GM12878 (cell line): ENCODE data around the gene DTX1. TPM values are rescaled to one million over a fixed set of nuclear protein-coding genes. Genes with fewer than 3 reads are reported as not detected.

Experiments used
- CBX3 ChIP-seq: fragments of 200-600 bp; sonication (generic); IDR thresholded peaks from 2 replicates; pipeline ENCODE4 v1.6.1; 2016; ENCODE audit warnings: low read depth, borderline replicate concordance
- ESRRA ChIP-seq: IDR thresholded peaks from 2 replicates; pipeline ENCODE4 v1.6.1; 2012; ENCODE audit warnings: mild to moderate bottlenecking, low read length, improper control_type of control experiment
- ETV6 ChIP-seq, 2 experiments: fragments of 450-650 bp in 1 of 2; IDR thresholded peaks in 1 of 2; conservative IDR thresholded peaks in 1 of 2; 2 replicates each; pipeline ENCODE4 v1.6.1; 2014; ENCODE audit warnings: antibody characterized with exemption in 1 of 2, borderline replicate concordance in 1 of 2, low read depth in 1 of 2, mild to moderate bottlenecking in 1 of 2, moderate library complexity in 1 of 2
- HDAC2 ChIP-seq: fragments of 200-600 bp; sonication (generic); IDR thresholded peaks from 2 replicates; pipeline ENCODE4 v1.6.1; 2017
- IKZF1 ChIP-seq: fragments of 450-650 bp; conservative IDR thresholded peaks from 2 replicates; pipeline ENCODE4 v1.6.1; 2017; ENCODE audit warnings: antibody characterized with exemption, mild to moderate bottlenecking
- KDM1A ChIP-seq: fragments of 200-600 bp; sonication (generic); IDR thresholded peaks from 2 replicates; pipeline ENCODE4 v1.6.1; 2016; ENCODE audit warnings: borderline replicate concordance
- KLF5 ChIP-seq: fragments of 450-650 bp; IDR thresholded peaks from 2 replicates; pipeline ENCODE4 v1.6.1; 2014; ENCODE audit warnings: mild to moderate bottlenecking; ENCODE audit not compliant: partially characterized antibody
- MEF2B ChIP-seq: fragments of 450-650 bp; IDR thresholded peaks from 2 replicates; pipeline ENCODE4 v1.6.1; 2018; ENCODE audit warnings: mild to moderate bottlenecking, moderate library complexity; ENCODE audit not compliant: partially characterized antibody, poor library complexity, severe bottlenecking
- NBN ChIP-seq: fragments of 450-650 bp; IDR thresholded peaks from 2 replicates; pipeline ENCODE4 v1.6.1; 2016
- NFXL1 ChIP-seq: fragments of 450-650 bp; IDR thresholded peaks from 2 replicates; pipeline ENCODE4 v1.6.1; 2017; ENCODE audit warnings: antibody characterized with exemption, mild to moderate bottlenecking, borderline replicate concordance
- NR2F1 ChIP-seq: fragments of 450-650 bp; conservative IDR thresholded peaks from 2 replicates; pipeline ENCODE4 v1.6.1; 2017; ENCODE audit warnings: mild to moderate bottlenecking
- SIX5 ChIP-seq: IDR thresholded peaks from 2 replicates; pipeline ENCODE4 v1.6.1; 2011; ENCODE audit warnings: mild to moderate bottlenecking, low read depth, low read length, moderate library complexity; ENCODE audit not compliant: severe bottlenecking
- SREBF1 ChIP-seq: IDR thresholded peaks from 2 replicates; pipeline ENCODE4 v1.6.1; 2012; ENCODE audit warnings: mild to moderate bottlenecking, low read length
- YY1 ChIP-seq: IDR thresholded peaks from 2 replicates; pipeline ENCODE4 v1.6.1; 2011; ENCODE audit warnings: low read depth, mild to moderate bottlenecking, low read length
- ZNF217 ChIP-seq: fragments of 450-650 bp; IDR thresholded peaks from 2 replicates; pipeline ENCODE4 v1.6.1; 2017; ENCODE audit warnings: antibody characterized with exemption, mild to moderate bottlenecking
- ZNF592 ChIP-seq: fragments of 450-650 bp; IDR thresholded peaks from 2 replicates; pipeline ENCODE4 v1.6.1; 2017; ENCODE audit warnings: mild to moderate bottlenecking, moderate library complexity
- ZNF687 ChIP-seq: fragments of 450-650 bp; IDR thresholded peaks from 2 replicates; pipeline ENCODE4 v1.6.1; 2017; ENCODE audit warnings: mild to moderate bottlenecking, moderate library complexity
- polyA plus RNA-seq, 11 experiments: library from polyadenylated mRNA; depleted of rRNA in 4 of 11; unstranded in 6 of 11; stranded (reverse) in 5 of 11; fragments of >200 nt; fragmentation: Nextera tagmentation in 4 of 11; fragmentation: Illumina TruSeq in 1 of 11; extraction: Ambion mirVana in 4 of 11; extraction: Trizol in 1 of 11; gene quantifications; 1 replicate in 1 of 11; 2 replicates in 10 of 11; pipeline versions ENCODE4 v1.2.1 to v1.2.3, GENCODE V29; 2011 to 2016; ENCODE audit warnings: inconsistent platforms in 2 of 11, missing spikeins in 2 of 11, low read depth in 1 of 11
- total RNA-seq, 4 experiments: library from RNA; depleted of rRNA in 3 of 4; stranded (reverse); fragments of >200 nt in 3 of 4; fragmentation: Illumina TruSeq in 1 of 4; extraction: Trizol in 1 of 4; gene quantifications; 2 replicates each; pipeline versions ENCODE4 v1.2.1 to v1.2.3, GENCODE V29; 2013 to 2021
- TF ChIP-seq, protein P1 (sequence below): IDR thresholded peaks from 2 replicates; pipeline ENCODE4 v1.6.1; 2012; ENCODE audit warnings: low read depth, low read length, improper control_type of control experiment
- TF ChIP-seq, protein P2 (sequence below): fragments of 450-650 bp; IDR thresholded peaks from 2 replicates; pipeline ENCODE4 v1.6.1; 2016; ENCODE audit warnings: mild to moderate bottlenecking

The DTX1 gene
- total and polyA plus RNA-seq, 10 of the 15 experiments (the other 5 are each of a cell fraction or from before 2014, with no cell fraction given): 0.09 to 2.8 (median 0.66) TPM

GRCh38 chr12:113075137-113075683 is 18.7 kb downstream of the DTX1 start (continued):
- no peak for TF ChIP-seq ETV6 (conservative IDR thresholded peaks at IDR 0.05 in 1 of 2, IDR thresholded peaks at IDR 0.05 in 1 of 2; ENCODE audit: borderline replicate concordance in 1 of 2, low read depth in 1 of 2)
- TF ChIP-seq YY1: no peak
- no peak for TF ChIP-seq KDM1A
- no peak for TF ChIP-seq NFXL1
- TF ChIP-seq, protein P1, sequence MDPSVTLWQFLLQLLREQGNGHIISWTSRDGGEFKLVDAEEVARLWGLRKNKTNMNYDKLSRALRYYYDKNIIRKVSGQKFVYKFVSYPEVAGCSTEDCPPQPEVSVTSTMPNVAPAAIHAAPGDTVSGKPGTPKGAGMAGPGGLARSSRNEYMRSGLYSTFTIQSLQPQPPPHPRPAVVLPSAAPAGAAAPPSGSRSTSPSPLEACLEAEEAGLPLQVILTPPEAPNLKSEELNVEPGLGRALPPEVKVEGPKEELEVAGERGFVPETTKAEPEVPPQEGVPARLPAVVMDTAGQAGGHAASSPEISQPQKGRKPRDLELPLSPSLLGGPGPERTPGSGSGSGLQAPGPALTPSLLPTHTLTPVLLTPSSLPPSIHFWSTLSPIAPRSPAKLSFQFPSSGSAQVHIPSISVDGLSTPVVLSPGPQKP: no peak
- TF ChIP-seq HDAC2: no peak
- TF ChIP-seq, protein P2, sequence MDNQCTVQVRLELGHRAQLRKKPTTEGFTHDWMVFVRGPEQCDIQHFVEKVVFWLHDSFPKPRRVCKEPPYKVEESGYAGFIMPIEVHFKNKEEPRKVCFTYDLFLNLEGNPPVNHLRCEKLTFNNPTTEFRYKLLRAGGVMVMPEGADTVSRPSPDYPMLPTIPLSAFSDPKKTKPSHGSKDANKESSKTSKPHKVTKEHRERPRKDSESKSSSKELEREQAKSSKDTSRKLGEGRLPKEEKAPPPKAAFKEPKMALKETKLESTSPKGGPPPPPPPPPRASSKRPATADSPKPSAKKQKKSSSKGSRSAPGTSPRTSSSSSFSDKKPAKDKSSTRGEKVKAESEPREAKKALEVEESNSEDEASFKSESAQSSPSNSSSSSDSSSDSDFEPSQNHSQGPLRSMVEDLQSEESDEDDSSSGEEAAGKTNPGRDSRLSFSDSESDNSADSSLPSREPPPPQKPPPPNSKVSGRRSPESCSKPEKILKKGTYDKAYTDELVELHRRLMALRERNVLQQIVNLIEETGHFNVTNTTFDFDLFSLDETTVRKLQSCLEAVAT: no peak; the same call in 1 of the 2 replicates
- TF ChIP-seq CBX3: no peak
- no peak for TF ChIP-seq ZNF592
- no peak for TF ChIP-seq ESRRA
- peak; percentile 81 for TF ChIP-seq NBN
- no peak for TF ChIP-seq SIX5
- TF ChIP-seq SREBF1: no peak
- no peak for TF ChIP-seq KLF5
- peak; percentile 83 for TF ChIP-seq IKZF1
- TF ChIP-seq ZNF687: peak; percentile 91
- TF ChIP-seq MEF2B: peak; percentile 90
- peak; percentile 93 for TF ChIP-seq ZNF217
- peak; percentile 83 for TF ChIP-seq NR2F1
